ENCODE measurements around the gene ZNF506.
"Not testable (repeated sequence)": the region's sequence is repeated elsewhere in the genome, so short reads cannot be mapped to it uniquely, and the experiment has no call there.

The ZNF506 gene

GRCh38 chr19:19748249-19748938 is 73.2 kb downstream of the ZNF506 start:
- no peak for TF ChIP-seq CTCF (IDR thresholded peaks at IDR 0.05; ENCODE audit: control insufficient read depth, extremely low read depth, insufficient read depth)
- no peak for DNase-seq (ENCODE audit: low read depth)
- H3K4me3 ChIP-seq (ENCODE audit: low read depth, low read length) = no peak overlapping the region

- H3K4me3 ChIP-seq (ENCODE audit: low read depth, low read length) = no peak overlapping the region
- DNase-seq (ENCODE audit: low read depth) = no peak
- no peak for TF ChIP-seq CTCF (IDR thresholded peaks at IDR 0.05; ENCODE audit: control insufficient read depth, extremely low read depth, insufficient read depth)
These were observed 74.0 kb downstream of the ZNF506 start for GRCh38 chr19:19747357-19748220.

GRCh38 chr19:19746286-19747213 is 75.0 kb downstream of the ZNF506 start:
- no peak overlapping the region for H3K4me3 ChIP-seq (ENCODE audit: low read depth, low read length)
- no peak for TF ChIP-seq CTCF (IDR thresholded peaks at IDR 0.05; ENCODE audit: control insufficient read depth, extremely low read depth, insufficient read depth)
- no peak for DNase-seq (ENCODE audit: low read depth)

- no peak for DNase-seq (ENCODE audit: low read depth)
- no peak for TF ChIP-seq CTCF (IDR thresholded peaks at IDR 0.05; ENCODE audit: control insufficient read depth, extremely low read depth, insufficient read depth)
- H3K4me3 ChIP-seq (ENCODE audit: low read depth, low read length) = no peak overlapping the region
These were observed 75.9 kb downstream of the ZNF506 start for GRCh38 chr19:19745496-19746285.

GRCh38 chr19:19744641-19745040 is 76.9 kb downstream of the ZNF506 start:
- TF ChIP-seq CTCF (IDR thresholded peaks at IDR 0.05; ENCODE audit: control insufficient read depth, extremely low read depth, insufficient read depth) = no peak
- H3K4me3 ChIP-seq (ENCODE audit: low read depth, low read length) = no peak overlapping the region
- no peak for DNase-seq (ENCODE audit: low read depth)

- not testable (repeated sequence) for H3K4me3 ChIP-seq (ENCODE audit: low read depth, low read length); DNase-seq (ENCODE audit: low read depth)
These were observed 77.6 kb downstream of the ZNF506 start for GRCh38 chr19:19743921-19744320.
